ENCODE measurements around the gene ADISSP. TPM values are rescaled to one million over a fixed set of nuclear protein-coding genes. Genes with fewer than 3 reads are reported as not detected.

ADISSP gene
- total and polyA plus RNA-seq, 2 of the 13 experiments (the other 11 are each of a cell fraction or from before 2014, with no cell fraction given), result 38.3 to 90.6 TPM

GRCh38 chr20:3768342-3769130 is 983 bp upstream of the ADISSP start (continued):
- TF ChIP-seq KMT2A (CRISPR knock-in tag; IDR thresholded peaks at IDR 0.05), result peak; percentile 23; the same call in 1 of the 2 replicates
- no peak; the same call in none of the 2 replicates for TF ChIP-seq SNAI1 (CRISPR knock-in tag; IDR thresholded peaks at IDR 0.05; ENCODE audit: borderline replicate concordance)
- 0 out of 2 replicates have a peak, but pooled peaks have one; percentile 58 for TF ChIP-seq ZNF180 (CRISPR knock-in tag; IDR thresholded peaks at IDR 0.05; ENCODE audit: borderline replicate concordance, low read depth)
- no peak for TF ChIP-seq KLF16 (CRISPR knock-in tag; IDR thresholded peaks at IDR 0.05)
- TF ChIP-seq ZNF552 (CRISPR knock-in tag; IDR thresholded peaks at IDR 0.05; ENCODE audit: borderline replicate concordance), result no peak
- TF ChIP-seq KAT2B (IDR thresholded peaks at IDR 0.05; ENCODE audit: borderline replicate concordance, low read depth, low read length), result peak; percentile 4; the same call in 1 of the 2 replicates
- TF ChIP-seq DRAP1 (CRISPR knock-in tag; IDR thresholded peaks at IDR 0.05), result no peak
- TF ChIP-seq AGO1 (IDR thresholded peaks at IDR 0.05; ENCODE audit: low read depth, low read length, poor library complexity, severe bottlenecking), result peak; percentile 39
- TF ChIP-seq TCF7L2 (IDR thresholded peaks at IDR 0.05; ENCODE audit: low read depth, low read length), result no peak
- peak; percentile 8 to 90 for TF ChIP-seq HMGXB4 (CRISPR knock-in tag; IDR thresholded peaks at IDR 0.05; ENCODE audit: borderline replicate concordance in 1 of 2, low read depth in 1 of 2)
- no peak for TF ChIP-seq ZNF326 (CRISPR knock-in tag; IDR thresholded peaks at IDR 0.05; ENCODE audit: borderline replicate concordance)
- TF ChIP-seq ZNF274 (CRISPR knock-in tag; IDR thresholded peaks at IDR 0.05), result peak; percentile 49; the same call in 1 of the 2 replicates
- 0 out of 2 replicates have a peak, but pooled peaks have one; percentile 34 for TF ChIP-seq KAT7 (CRISPR knock-in tag; IDR thresholded peaks at IDR 0.05; ENCODE audit: borderline replicate concordance)
- TF ChIP-seq, protein P1, sequence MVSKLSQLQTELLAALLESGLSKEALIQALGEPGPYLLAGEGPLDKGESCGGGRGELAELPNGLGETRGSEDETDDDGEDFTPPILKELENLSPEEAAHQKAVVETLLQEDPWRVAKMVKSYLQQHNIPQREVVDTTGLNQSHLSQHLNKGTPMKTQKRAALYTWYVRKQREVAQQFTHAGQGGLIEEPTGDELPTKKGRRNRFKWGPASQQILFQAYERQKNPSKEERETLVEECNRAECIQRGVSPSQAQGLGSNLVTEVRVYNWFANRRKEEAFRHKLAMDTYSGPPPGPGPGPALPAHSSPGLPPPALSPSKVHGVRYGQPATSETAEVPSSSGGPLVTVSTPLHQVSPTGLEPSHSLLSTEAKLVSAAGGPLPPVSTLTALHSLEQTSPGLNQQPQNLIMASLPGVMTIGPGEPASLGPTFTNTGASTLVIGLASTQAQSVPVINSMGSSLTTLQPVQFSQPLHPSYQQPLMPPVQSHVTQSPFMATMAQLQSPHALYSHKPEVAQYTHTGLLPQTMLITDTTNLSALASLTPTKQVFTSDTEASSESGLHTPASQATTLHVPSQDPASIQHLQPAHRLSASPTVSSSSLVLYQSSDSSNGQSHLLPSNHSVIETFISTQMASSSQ (IDR thresholded peaks at IDR 0.05; ENCODE audit: low read depth), result no peak
- TF ChIP-seq, protein P1 (CRISPR knock-in tag; IDR thresholded peaks at IDR 0.05; ENCODE audit: borderline replicate concordance), result 0 out of 2 replicates have a peak, but pooled peaks have one; percentile 28
- no peak for TF ChIP-seq IKZF4 (CRISPR knock-in tag; IDR thresholded peaks at IDR 0.05; ENCODE audit: borderline replicate concordance, low read depth, not compliant biosample characterization)
- TF ChIP-seq, protein P2, sequence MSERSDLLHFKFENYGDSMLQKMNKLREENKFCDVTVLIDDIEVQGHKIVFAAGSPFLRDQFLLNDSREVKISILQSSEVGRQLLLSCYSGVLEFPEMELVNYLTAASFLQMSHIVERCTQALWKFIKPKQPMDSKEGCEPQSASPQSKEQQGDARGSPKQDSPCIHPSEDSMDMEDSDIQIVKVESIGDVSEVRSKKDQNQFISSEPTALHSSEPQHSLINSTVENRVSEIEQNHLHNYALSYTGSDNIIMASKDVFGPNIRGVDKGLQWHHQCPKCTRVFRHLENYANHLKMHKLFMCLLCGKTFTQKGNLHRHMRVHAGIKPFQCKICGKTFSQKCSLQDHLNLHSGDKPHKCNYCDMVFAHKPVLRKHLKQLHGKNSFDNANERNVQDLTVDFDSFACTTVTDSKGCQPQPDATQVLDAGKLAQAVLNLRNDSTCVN (CRISPR knock-in tag; IDR thresholded peaks at IDR 0.05; ENCODE audit: borderline replicate concordance), result no peak
- peak; percentile 49; the same call in 1 of the 2 replicates for TF ChIP-seq NFKB2 (CRISPR knock-in tag; IDR thresholded peaks at IDR 0.05; ENCODE audit: borderline replicate concordance)

Measured in HepG2 (cell line).